ENCODE data around the gene EXD2. TPM values are rescaled to one million over a fixed set of nuclear protein-coding genes. Genes with fewer than 3 reads are reported as not detected.
A peak's percentile ranks its signal among the peaks of the same experiment; 100 is the strongest.
"Not testable (repeated sequence)": the region's sequence is repeated elsewhere in the genome, so short reads cannot be mapped to it uniquely, and the experiment has no call there.

EXD2 gene
- polyA plus RNA-seq, 2 donors = 10.9 to 12.1 TPM

DNA sequence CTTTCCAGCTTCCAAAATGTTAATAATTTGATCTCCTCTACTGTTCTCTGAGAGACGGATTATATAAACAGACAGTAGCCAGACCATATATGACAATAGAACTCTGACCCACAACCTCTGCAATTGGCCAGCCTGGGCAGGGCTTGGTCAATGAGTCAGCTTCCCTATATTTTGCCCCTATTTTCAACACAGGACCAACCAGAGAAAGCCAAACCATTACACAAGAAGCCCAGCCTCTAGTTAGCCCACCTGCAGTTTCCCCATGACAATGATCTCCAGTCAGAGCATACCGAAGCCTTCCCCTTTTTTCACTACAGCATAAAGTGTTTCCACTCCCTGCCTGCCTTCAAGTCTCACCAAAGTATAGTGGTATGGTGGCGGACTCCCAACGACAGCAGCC lies 7.6 kb upstream of the EXD2 start:
- Histone ChIP-seq H3K4me3 (ENCODE audit: low read depth in 1 of 2, low read length in 2 of 2) (no peak overlapping the region), H3K4me1 (ENCODE audit: control insufficient read depth in 2 of 2, insufficient read depth in 2 of 2, low read length in 1 of 2) (no peaks in the 10 kb centered on the region), H3K9me3 (ENCODE audit: control insufficient read depth in 2 of 2, insufficient read depth in 1 of 2, low read depth in 1 of 2, low read length in 1 of 2) (no peaks in the 10 kb centered on the region), H3K36me3 (ENCODE audit: control insufficient read depth in 2 of 2, insufficient read depth in 2 of 2, low read length in 1 of 2) (no peaks in the 10 kb centered on the region), H3K27me3 (ENCODE audit: control insufficient read depth in 1 of 2, insufficient read depth in 2 of 2, low read length in 2 of 2) (no peaks in the 10 kb centered on the region), H3K27ac (ENCODE audit: low read depth in 2 of 2, low read length in 1 of 2) (no peak overlapping the region)
- WGBS, 2 donors = 69 to 77% methylated on average over 4 of the region's 4 CpGs

DNA sequence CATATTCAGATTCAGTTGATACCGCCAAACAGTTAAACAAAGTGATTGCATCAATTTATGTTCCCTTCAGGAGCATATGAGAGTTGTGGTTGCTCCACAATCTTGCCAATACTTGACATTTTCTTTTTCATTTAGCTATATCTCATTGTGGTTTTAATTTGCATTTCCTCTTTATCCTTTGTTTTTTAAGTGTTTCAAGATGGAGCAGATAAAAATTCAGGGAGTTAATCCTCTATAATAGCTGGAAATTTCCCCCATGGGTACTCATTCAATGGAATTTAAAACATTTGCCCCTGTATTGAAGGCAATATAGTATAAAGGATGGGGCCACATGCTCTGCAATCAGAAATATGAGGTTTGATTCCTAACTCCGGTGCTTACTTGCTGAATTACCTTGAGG lies 1.1 kb upstream of the EXD2 start:
- Histone ChIP-seq H3K27ac (ENCODE audit: low read depth in 2 of 2, low read length in 1 of 2) (no peak overlapping the region), H3K4me3 (ENCODE audit: low read depth in 1 of 2, low read length in 2 of 2) (no peak overlapping the region), H3K4me1 (ENCODE audit: control insufficient read depth in 2 of 2, insufficient read depth in 2 of 2, low read length in 1 of 2) (no peaks in the 10 kb centered on the region), H3K9me3 (ENCODE audit: control insufficient read depth in 2 of 2, insufficient read depth in 1 of 2, low read depth in 1 of 2, low read length in 1 of 2) (no peaks in the 10 kb centered on the region), H3K36me3 (ENCODE audit: control insufficient read depth in 2 of 2, insufficient read depth in 2 of 2, low read length in 1 of 2) (no peaks in the 10 kb centered on the region), H3K27me3 (ENCODE audit: control insufficient read depth in 1 of 2, insufficient read depth in 2 of 2, low read length in 2 of 2) (no peaks in the 10 kb centered on the region)
- WGBS, 2 donors = 91 to 93% methylated on average over 2 of the region's 2 CpGs

DNA sequence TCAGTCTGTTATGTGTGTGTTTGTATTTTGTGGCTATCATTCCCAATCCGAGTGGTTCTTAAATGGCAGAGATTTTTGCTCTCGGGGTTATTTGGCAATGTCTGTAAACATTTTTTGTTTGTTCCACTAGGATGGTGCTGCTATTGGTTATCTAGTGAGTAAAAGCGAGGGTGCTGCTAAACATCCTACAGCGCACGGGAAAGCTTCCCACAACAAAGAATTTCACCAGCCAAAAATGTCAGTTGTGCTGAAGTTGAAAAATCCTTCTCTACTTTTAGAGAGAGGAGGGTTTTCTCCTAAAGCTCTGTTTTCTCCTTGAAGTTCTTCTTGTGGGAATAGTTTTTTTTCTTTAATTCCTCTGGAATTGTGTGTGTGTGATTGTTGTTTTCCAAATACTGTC lies 2.4 kb downstream of the EXD2 start:
- 91 to 93% methylated on average over 5 of the region's 5 CpGs for WGBS, 2 donors
- Histone ChIP-seq H3K4me1 (ENCODE audit: control insufficient read depth in 2 of 2, insufficient read depth in 2 of 2, low read length in 1 of 2) (no peaks in the 10 kb centered on the region), H3K27ac (ENCODE audit: low read depth in 2 of 2, low read length in 1 of 2) (no peak overlapping the region), H3K27me3 (ENCODE audit: control insufficient read depth in 1 of 2, insufficient read depth in 2 of 2, low read length in 2 of 2) (no peaks in the 10 kb centered on the region), H3K36me3 (ENCODE audit: control insufficient read depth in 2 of 2, insufficient read depth in 2 of 2, low read length in 1 of 2) (no peaks in the 10 kb centered on the region), H3K4me3 (ENCODE audit: low read depth in 1 of 2, low read length in 2 of 2) (no peak overlapping the region), H3K9me3 (ENCODE audit: control insufficient read depth in 2 of 2, insufficient read depth in 1 of 2, low read depth in 1 of 2, low read length in 1 of 2) (no peaks in the 10 kb centered on the region)

DNA sequence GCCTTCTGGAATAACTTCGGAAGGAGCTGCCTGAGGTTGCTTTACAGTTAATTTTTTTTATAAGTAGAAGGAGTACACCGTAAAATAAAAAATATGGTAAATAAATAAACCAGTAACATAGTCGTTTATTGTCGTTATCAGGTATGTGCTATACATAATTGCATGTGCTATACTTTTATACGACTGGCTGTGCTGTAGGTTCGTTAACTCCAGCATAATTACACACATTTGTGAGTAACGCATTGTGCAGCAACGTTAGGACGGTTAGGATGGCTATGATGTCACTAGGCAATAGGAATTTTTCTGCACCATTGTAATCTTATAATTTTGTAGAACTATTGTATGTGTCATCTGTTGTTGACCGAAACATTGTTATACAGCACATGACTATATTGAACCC lies 8.5 kb downstream of the EXD2 start:
- H3K27ac ChIP-seq (ENCODE audit: low read depth in 2 of 2, low read length in 1 of 2) = no peak overlapping the region
- no peaks in the 10 kb centered on the region for H3K4me1 ChIP-seq (ENCODE audit: control insufficient read depth in 2 of 2, insufficient read depth in 2 of 2, low read length in 1 of 2)
- no peaks in the 10 kb centered on the region for H3K36me3 ChIP-seq (ENCODE audit: control insufficient read depth in 2 of 2, insufficient read depth in 2 of 2, low read length in 1 of 2)
- WGBS, 2 donors = 90 to 92% methylated on average over 10 of the region's 10 CpGs
- H3K4me3 ChIP-seq (ENCODE audit: low read depth in 1 of 2, low read length in 2 of 2) = no peak overlapping the region
- H3K9me3 ChIP-seq (ENCODE audit: control insufficient read depth in 2 of 2, insufficient read depth in 1 of 2, low read depth in 1 of 2, low read length in 1 of 2) = no peaks in the 10 kb centered on the region
- H3K27me3 ChIP-seq (ENCODE audit: control insufficient read depth in 1 of 2, insufficient read depth in 2 of 2, low read length in 2 of 2) = no peaks in the 10 kb centered on the region

DNA sequence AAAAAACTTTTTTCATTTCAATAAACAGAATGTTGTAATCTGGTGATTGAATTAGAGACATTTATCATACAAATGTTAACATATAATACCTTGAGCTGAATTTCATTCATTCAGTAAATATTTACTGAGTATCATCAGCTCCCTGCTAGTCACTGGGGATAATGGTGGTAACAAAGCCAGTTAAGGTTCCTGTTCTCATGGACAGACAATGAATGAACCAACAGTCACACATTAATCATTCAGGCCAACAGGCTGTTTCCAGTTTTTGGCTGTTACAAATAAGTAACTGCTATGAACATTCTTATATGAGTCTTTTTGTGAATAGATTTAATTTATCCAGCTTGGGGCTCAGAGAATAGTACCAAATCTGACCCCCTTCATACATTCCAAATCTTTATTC lies 13.5 kb downstream of the EXD2 start:
- Histone ChIP-seq H3K9me3 (ENCODE audit: control insufficient read depth in 2 of 2, insufficient read depth in 1 of 2, low read depth in 1 of 2, low read length in 1 of 2) (no peaks in the 10 kb centered on the region), H3K27ac (ENCODE audit: low read depth in 2 of 2, low read length in 1 of 2) (peak overlapping the region in 1 of 2 donors; percentile 37), H3K4me3 (ENCODE audit: low read depth in 1 of 2, low read length in 2 of 2) (no peak overlapping the region), H3K27me3 (ENCODE audit: control insufficient read depth in 1 of 2, insufficient read depth in 2 of 2, low read length in 2 of 2) (no peaks in the 10 kb centered on the region), H3K36me3 (ENCODE audit: control insufficient read depth in 2 of 2, insufficient read depth in 2 of 2, low read length in 1 of 2) (no peaks in the 10 kb centered on the region), H3K4me1 (ENCODE audit: control insufficient read depth in 2 of 2, insufficient read depth in 2 of 2, low read length in 1 of 2) (peaks cover 0 to 3% of the 10 kb centered on the region in 2 donors)

DNA sequence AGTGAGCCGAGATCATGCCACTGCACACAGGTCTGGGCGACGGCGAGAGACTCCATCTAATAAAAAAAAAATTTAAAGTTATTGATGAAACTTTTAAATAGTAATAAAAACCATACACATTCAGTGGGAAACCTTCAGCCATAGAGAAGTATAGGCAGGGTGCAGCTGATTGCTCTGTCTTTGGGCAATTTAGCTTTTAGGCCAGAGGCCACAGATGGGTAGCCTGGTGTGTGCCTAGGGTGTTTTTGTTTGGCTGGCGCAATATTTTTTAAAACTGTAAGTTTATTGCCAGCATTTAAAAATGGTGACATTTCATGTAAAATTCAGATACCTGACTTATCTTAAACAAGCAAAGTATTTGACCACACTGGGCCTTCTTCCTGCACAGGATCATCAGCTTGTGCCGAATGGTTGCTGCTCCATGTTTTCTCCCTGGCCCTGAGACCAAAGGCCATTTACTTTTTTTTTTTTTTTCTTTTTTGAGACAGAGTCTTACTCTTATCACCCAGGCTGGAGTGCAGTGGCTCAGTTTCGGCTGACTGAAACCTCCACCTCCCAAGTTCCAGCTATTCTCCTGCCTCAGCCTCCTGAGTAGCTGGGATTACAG lies 16.2 kb downstream of the EXD2 start:
- no peaks in the 10 kb centered on the region for H3K36me3 ChIP-seq (ENCODE audit: control insufficient read depth in 2 of 2, insufficient read depth in 2 of 2, low read length in 1 of 2)
- no peaks in the 10 kb centered on the region for H3K27me3 ChIP-seq (ENCODE audit: control insufficient read depth in 1 of 2, insufficient read depth in 2 of 2, low read length in 2 of 2)
- 94 to 98% methylated on average over 7 of the region's 7 CpGs for WGBS, 2 donors
- no peaks in the 10 kb centered on the region for H3K9me3 ChIP-seq (ENCODE audit: control insufficient read depth in 2 of 2, insufficient read depth in 1 of 2, low read depth in 1 of 2, low read length in 1 of 2)
- H3K4me3 ChIP-seq (ENCODE audit: low read depth in 1 of 2, low read length in 2 of 2) = no peak overlapping the region
- H3K4me1 ChIP-seq (ENCODE audit: control insufficient read depth in 2 of 2, insufficient read depth in 2 of 2, low read length in 1 of 2) = peaks cover 0 to 3% of the 10 kb centered on the region in 2 donors
- peak overlapping the region in 1 of 2 donors; percentile 18 for H3K27ac ChIP-seq (ENCODE audit: low read depth in 2 of 2, low read length in 1 of 2)

DNA sequence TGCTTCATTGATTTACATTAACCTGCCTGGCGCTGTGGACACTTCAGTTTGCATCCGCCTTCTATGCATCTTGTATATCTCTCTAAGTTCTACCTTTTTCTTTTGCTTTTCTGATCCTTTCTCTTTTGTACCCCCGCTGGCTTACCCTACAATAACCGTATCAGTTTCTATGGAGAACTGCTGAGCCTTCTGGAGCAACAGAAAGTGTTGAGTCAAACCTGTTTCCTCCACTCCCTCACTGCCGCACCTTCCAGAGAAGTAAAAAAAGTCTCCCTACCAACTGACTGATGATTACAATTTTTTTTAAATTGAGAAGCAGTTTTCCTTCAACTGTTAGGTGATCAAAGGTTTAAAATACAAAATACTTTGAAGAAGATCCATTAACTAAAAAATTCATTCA lies 17.4 kb downstream of the EXD2 start:
- 73 to 81% methylated on average over 5 of the region's 5 CpGs for WGBS, 2 donors
- H3K4me1 ChIP-seq (ENCODE audit: control insufficient read depth in 2 of 2, insufficient read depth in 2 of 2, low read length in 1 of 2) = peaks cover 0 to 3% of the 10 kb centered on the region in 2 donors
- H3K4me3 ChIP-seq (ENCODE audit: low read depth in 1 of 2, low read length in 2 of 2) = no peak overlapping the region
- no peaks in the 10 kb centered on the region for H3K36me3 ChIP-seq (ENCODE audit: control insufficient read depth in 2 of 2, insufficient read depth in 2 of 2, low read length in 1 of 2)
- no peaks in the 10 kb centered on the region for H3K9me3 ChIP-seq (ENCODE audit: control insufficient read depth in 2 of 2, insufficient read depth in 1 of 2, low read depth in 1 of 2, low read length in 1 of 2)
- H3K27ac ChIP-seq (ENCODE audit: low read depth in 2 of 2, low read length in 1 of 2) = peak overlapping the region in 1 of 2 donors; percentile 13
- H3K27me3 ChIP-seq (ENCODE audit: control insufficient read depth in 1 of 2, insufficient read depth in 2 of 2, low read length in 2 of 2) = no peaks in the 10 kb centered on the region

DNA sequence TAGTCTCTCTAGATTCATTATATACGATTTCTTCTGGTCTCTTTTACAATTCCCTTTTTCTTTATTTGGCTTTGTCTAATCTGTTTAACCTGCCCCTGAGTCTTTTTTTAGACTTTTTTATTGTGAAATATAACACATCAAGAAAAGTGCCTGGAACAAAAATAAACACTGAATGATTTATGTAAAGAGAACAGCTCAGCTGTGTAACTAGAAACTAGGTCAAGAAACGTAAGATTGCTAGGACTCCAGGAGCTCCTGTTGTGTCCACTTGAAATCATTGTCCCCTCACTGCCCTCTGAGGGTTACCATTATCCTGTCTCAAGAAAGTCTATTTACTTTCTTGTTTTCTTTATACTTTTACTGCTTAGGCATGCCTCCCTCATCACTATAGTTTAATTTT lies 23.1 kb downstream of the EXD2 start:
- no peaks in the 10 kb centered on the region for H3K36me3 ChIP-seq (ENCODE audit: control insufficient read depth in 2 of 2, insufficient read depth in 2 of 2, low read length in 1 of 2)
- H3K9me3 ChIP-seq (ENCODE audit: control insufficient read depth in 2 of 2, insufficient read depth in 1 of 2, low read depth in 1 of 2, low read length in 1 of 2) = no peaks in the 10 kb centered on the region
- no peak overlapping the region for H3K4me3 ChIP-seq (ENCODE audit: low read depth in 1 of 2, low read length in 2 of 2)
- WGBS, 2 donors = 60 to 64% methylated on average over 2 of the region's 2 CpGs
- H3K4me1 ChIP-seq (ENCODE audit: control insufficient read depth in 2 of 2, insufficient read depth in 2 of 2, low read length in 1 of 2) = no peaks in the 10 kb centered on the region
- no peaks in the 10 kb centered on the region for H3K27me3 ChIP-seq (ENCODE audit: control insufficient read depth in 1 of 2, insufficient read depth in 2 of 2, low read length in 2 of 2)
- H3K27ac ChIP-seq (ENCODE audit: low read depth in 2 of 2, low read length in 1 of 2) = no peak overlapping the region

DNA sequence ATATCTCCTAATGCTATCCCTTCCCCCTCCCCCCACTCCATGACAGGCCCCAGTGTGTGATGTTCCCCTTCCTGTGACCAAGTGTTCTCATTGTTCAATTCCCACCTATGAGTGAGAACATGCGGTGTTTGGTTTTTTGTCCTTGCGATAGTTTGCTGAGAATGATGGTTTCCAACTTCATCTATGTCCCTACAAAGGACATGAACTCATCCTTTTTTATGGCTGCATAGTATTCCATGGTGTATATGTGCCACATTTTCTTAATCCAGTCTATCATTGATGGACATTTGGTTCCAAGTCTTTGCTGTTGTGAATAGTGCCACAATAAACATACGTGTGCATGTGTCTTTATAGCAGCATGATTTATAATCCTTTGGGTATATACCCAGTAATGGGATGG lies 26.4 kb downstream of the EXD2 start:
- not testable (repeated sequence) for H3K27me3 ChIP-seq (ENCODE audit: control insufficient read depth in 1 of 2, insufficient read depth in 2 of 2, low read length in 2 of 2); H3K27ac ChIP-seq (ENCODE audit: low read depth in 2 of 2, low read length in 1 of 2); H3K4me3 ChIP-seq (ENCODE audit: low read depth in 1 of 2, low read length in 2 of 2); H3K4me1 ChIP-seq (ENCODE audit: control insufficient read depth in 2 of 2, insufficient read depth in 2 of 2, low read length in 1 of 2); H3K36me3 ChIP-seq (ENCODE audit: control insufficient read depth in 2 of 2, insufficient read depth in 2 of 2, low read length in 1 of 2); H3K9me3 ChIP-seq (ENCODE audit: control insufficient read depth in 2 of 2, insufficient read depth in 1 of 2, low read depth in 1 of 2, low read length in 1 of 2)
- 98 to 100% methylated on average over 1 to 2 of the region's 3 CpGs for WGBS, 2 donors

DNA sequence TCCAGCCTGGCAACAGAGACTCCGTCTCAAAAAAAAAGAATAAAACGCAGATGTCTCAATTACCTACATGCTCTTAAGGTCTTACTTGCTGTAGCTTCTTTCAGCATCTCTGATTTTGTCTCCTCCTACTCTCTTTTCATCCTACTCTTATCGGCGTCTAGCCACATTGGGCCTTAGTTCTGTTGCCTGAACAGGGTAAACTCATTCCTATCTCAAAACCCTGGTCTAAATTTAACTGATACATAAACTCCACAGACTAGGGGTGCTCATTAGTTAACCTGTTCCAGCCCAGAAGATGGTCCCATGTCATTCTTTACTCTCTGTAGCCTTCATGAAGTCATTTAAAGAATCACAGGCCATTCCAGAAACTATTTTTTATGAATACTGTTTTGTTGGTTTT lies 33.6 kb downstream of the EXD2 start:
- Histone ChIP-seq H3K36me3 (ENCODE audit: control insufficient read depth in 2 of 2, insufficient read depth in 2 of 2, low read length in 1 of 2) (peaks cover 0 to 4% of the 10 kb centered on the region in 2 donors), H3K4me3 (ENCODE audit: low read depth in 1 of 2, low read length in 2 of 2) (no peak overlapping the region), H3K27me3 (ENCODE audit: control insufficient read depth in 1 of 2, insufficient read depth in 2 of 2, low read length in 2 of 2) (no peaks in the 10 kb centered on the region), H3K9me3 (ENCODE audit: control insufficient read depth in 2 of 2, insufficient read depth in 1 of 2, low read depth in 1 of 2, low read length in 1 of 2) (no peaks in the 10 kb centered on the region), H3K27ac (ENCODE audit: low read depth in 2 of 2, low read length in 1 of 2) (no peak overlapping the region), H3K4me1 (ENCODE audit: control insufficient read depth in 2 of 2, insufficient read depth in 2 of 2, low read length in 1 of 2) (no peaks in the 10 kb centered on the region)
- WGBS, 2 donors = 92% methylated on average over 4 of the region's 4 CpGs
